GM12892 (cell line): ENCODE measurements around the gene PROM2.

Experiments used
- POLR2A ChIP-seq: IDR thresholded peaks from 2 replicates; pipeline ENCODE4 v1.6.1; 2011; ENCODE audit warnings: low read depth, low read length, control low read depth
- POLR2AphosphoS5 ChIP-seq: IDR thresholded peaks from 2 replicates; pipeline ENCODE4 v1.6.1; 2011; ENCODE audit warnings: low read depth, low read length, control low read depth
- TAF1 ChIP-seq: IDR thresholded peaks from 2 replicates; pipeline ENCODE4 v1.6.1; 2011; ENCODE audit warnings: low read depth, mild to moderate bottlenecking, control low read depth, low read length, borderline replicate concordance

DNA sequence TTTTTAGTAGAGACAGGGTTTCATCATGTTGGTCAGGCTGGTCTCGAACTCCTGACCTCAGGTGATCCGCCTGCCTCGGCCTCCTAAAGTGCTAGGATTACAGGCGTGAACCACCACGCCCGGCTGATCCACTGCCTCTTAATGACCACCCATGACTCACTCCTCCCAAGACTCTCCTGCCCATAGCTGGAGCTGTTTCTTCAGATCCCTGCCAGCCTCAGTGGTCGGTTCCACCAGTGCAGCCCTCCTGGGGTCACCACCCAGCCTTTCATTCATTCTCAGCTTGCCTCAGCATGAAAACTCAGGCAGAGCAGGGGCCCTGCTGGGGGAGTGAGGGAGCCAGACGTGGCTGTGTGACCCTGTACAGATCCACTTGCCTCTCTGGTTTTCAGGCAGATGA lies 35.4 kb downstream of the PROM2 start:
- TF ChIP-seq POLR2AphosphoS5 (no peak), TAF1 (no peak), POLR2A (no peak)
